ENCODE measurements around the gene SHANK3. TPM values are rescaled to one million over a fixed set of nuclear protein-coding genes. Genes with fewer than 3 reads are reported as not detected.

The SHANK3 gene
- total and polyA plus RNA-seq, 2 of the 4 experiments (the other 2 are of a cell fraction): 0.18 to 1.5 TPM

- Histone ChIP-seq H2BK120ac (ENCODE audit: low read depth, low read length) (no peak overlapping the region), H2BK15ac (ENCODE audit: low read depth, low read length) (no peak overlapping the region), H3K9me3 (ENCODE audit: control insufficient read depth, insufficient read depth, low read length) (no peaks in the 10 kb centered on the region; the same call in 1 of the 2 replicates), H4K91ac (ENCODE audit: insufficient read depth, low read depth, low read length) (no peak overlapping the region), H4K5ac (ENCODE audit: low read depth, low read length) (no peak overlapping the region), H3K36me3 (ENCODE audit: control insufficient read depth, insufficient read depth, low read length) (no peaks in the 10 kb centered on the region), H3K9me1 (ENCODE audit: insufficient read depth, low read length) (peaks cover 8% of the 10 kb centered on the region), H3K4me1 (ENCODE audit: control insufficient read depth, insufficient read depth, low read length) (no peaks in the 10 kb centered on the region; the same call in 1 of the 2 replicates), H2BK5ac (ENCODE audit: low read depth, low read length, poor library complexity, severe bottlenecking) (no peak overlapping the region), H4K8ac (ENCODE audit: low read depth in 2 of 2, low read length in 2 of 2) (no peak overlapping the region), H3K79me1 (ENCODE audit: low read depth in 1 of 2, low read length in 2 of 2) (no peaks in the 10 kb centered on the region), H3K18ac (ENCODE audit: low read depth, low read length) (no peak overlapping the region), H2AK5ac (ENCODE audit: low read depth, low read length) (no peak overlapping the region), H3K4me2 (ENCODE audit: low read depth, low read length) (no peak overlapping the region), H2AK9ac (replicated peaks; ENCODE audit: low read depth, low read length, poor library complexity) (no peak overlapping the region), H3K9ac (ENCODE audit: low read depth, low read length) (no peak overlapping the region), H3K4me3 (ENCODE audit: insufficient read depth, low read depth, low read length) (no peak overlapping the region), H3K14ac (replicated peaks; ENCODE audit: low read depth, low read length) (no peak overlapping the region), H2BK20ac (ENCODE audit: low read depth, low read length) (no peak overlapping the region), H2AFZ (replicated peaks; ENCODE audit: low read length, poor library complexity) (peak overlapping the region; percentile 78), H3K27me3 (ENCODE audit: control insufficient read depth, insufficient read depth, low read length) (peaks cover 44% of the 10 kb centered on the region), H3K4ac (ENCODE audit: low read depth, low read length) (no peak overlapping the region), H3K56ac (ENCODE audit: extremely low read depth, insufficient read depth, low read length) (no peak overlapping the region), H3K23ac (ENCODE audit: low read depth, low read length) (peak overlapping the region; percentile 78; the same call in 1 of the 2 replicates), H4K20me1 (ENCODE audit: insufficient read depth, low read length) (no peaks in the 10 kb centered on the region; the same call in 1 of the 2 replicates), H3K27ac (ENCODE audit: insufficient read depth, low read length) (no peak overlapping the region)
- BruUV-seq (replicated peaks): no TSS peak
- in situ Hi-C loops (cut with MboI; ENCODE audit: low sequenced_read_pairs) (no loop called here), dilution Hi-C loops (cut with HindIII; ENCODE audit: low sequenced_read_pairs, unreplicated experiment) (no loop called here), intact Hi-C loops (cut with micrococcal nuclease) (no loop called here)
- CTCF ChIA-PET: no interaction called here
- DNase-seq (no peak), ATAC-seq (ENCODE audit: low read depth) (no peak)
- POLR2A ChIA-PET (ENCODE audit: unreplicated experiment): no interaction called here
- TF ChIP-seq RFX5 (IDR thresholded peaks at IDR 0.05; ENCODE audit: low read depth, low read length): no peak
- no peak for TF ChIP-seq RCOR1 (IDR thresholded peaks at IDR 0.05; ENCODE audit: insufficient replicate concordance, low read length)
- TF ChIP-seq CHD1 (IDR thresholded peaks at IDR 0.05; ENCODE audit: low read depth, low read length): no peak
- TF ChIP-seq POLR2A (IDR thresholded peaks at IDR 0.05; ENCODE audit: low read depth, low read length): no peak
- TF ChIP-seq CTCF (conservative IDR thresholded peaks at IDR 0.05; ENCODE audit: low read depth, low read length): no peak
- TF ChIP-seq SMC3 (IDR thresholded peaks at IDR 0.05; ENCODE audit: low read depth, low read length): no peak
- no peak for TF ChIP-seq ELK1 (IDR thresholded peaks at IDR 0.05; ENCODE audit: borderline replicate concordance, low read depth, low read length)
- no peak for TF ChIP-seq MAFK (IDR thresholded peaks at IDR 0.05; ENCODE audit: low read depth, low read length)
- TF ChIP-seq BHLHE40 (IDR thresholded peaks at IDR 0.05; ENCODE audit: low read depth, low read length): no peak
- no peak for TF ChIP-seq NFE2L2 (IDR thresholded peaks at IDR 0.05; ENCODE audit: low read depth, low read length)
- no peak for TF ChIP-seq FOS (IDR thresholded peaks at IDR 0.05; ENCODE audit: low read depth, low read length)
- no peak for TF ChIP-seq MAZ (IDR thresholded peaks at IDR 0.05; ENCODE audit: borderline replicate concordance, low read depth, low read length)
- TF ChIP-seq RAD21 (IDR thresholded peaks at IDR 0.05; ENCODE audit: low read length): no peak
- no peak for TF ChIP-seq MXI1 (IDR thresholded peaks at IDR 0.05; ENCODE audit: borderline replicate concordance, low read depth, low read length)
- no peak for TF ChIP-seq USF2 (IDR thresholded peaks at IDR 0.05; ENCODE audit: low read depth, low read length)
- no peak for TF ChIP-seq CEBPB (IDR thresholded peaks at IDR 0.05; ENCODE audit: low read depth, low read length)
- 89% methylated on average over 6 of the region's 9 CpGs; no CpG with 5 or more reads in 1 of the 2 experiments for WGBS, 2 experiments (ENCODE audit: extremely low coverage in 2 of 2, insufficient read length in 1 of 2)
These were observed 3.0 kb downstream of the SHANK3 start for GRCh38 chr22:50675553-50676179.

Measured in IMR-90 (cell line).